NT2/D1 (cell line): ENCODE measurements around the gene ZNF574.

Experiments
- SUZ12 ChIP-seq: IDR thresholded peaks from 2 replicates; pipeline ENCODE4 v1.6.1; 2011; ENCODE audit not compliant: insufficient read length, insufficient read depth; ENCODE audit errors: extremely low read depth
- YY1 ChIP-seq: IDR thresholded peaks from 2 replicates; pipeline ENCODE4 v1.6.1; 2011; ENCODE audit not compliant: insufficient read length, insufficient read depth

DNA sequence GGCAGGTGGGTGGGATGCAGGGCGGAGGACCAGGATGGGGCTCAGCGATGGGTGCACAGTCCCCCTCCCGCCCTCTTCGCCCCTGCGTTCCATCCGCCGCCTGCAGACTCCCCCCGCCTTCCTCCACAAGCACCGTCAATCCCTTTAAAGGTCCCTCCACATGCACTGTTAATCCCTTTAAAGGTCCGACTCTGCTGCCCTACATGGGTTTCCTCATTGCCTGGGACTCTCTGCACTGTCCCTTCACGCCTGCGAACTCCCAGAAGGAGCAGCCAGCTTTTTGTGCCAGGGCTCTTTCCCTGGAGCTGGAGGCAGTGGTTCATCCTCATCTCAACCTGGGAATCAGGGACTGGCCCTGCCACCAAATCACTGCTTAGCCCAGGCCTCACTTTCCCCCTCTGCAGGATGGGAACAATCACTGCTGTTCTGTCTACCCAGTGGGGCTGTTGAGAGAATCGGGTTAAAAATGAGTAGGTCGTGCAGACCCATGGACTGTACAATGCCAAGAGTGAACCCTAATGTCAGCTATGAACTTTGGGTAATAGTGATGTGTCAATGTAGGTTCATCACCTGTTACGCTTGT lies 20.4 kb downstream of the ZNF574 start:
- TF ChIP-seq YY1 (no peak), SUZ12 (no peak)
